NOMO-1 treated with DMSO at 0.1 percent for 48 hours (cell line): ENCODE data around the gene CHMP3.

Experiments used
- DNase-seq: peaks from one replicate; lab custom pipeline; 2025; ENCODE audit not compliant: unreplicated experiment; lab: John Stamatoyannopoulos, UW

The CHMP3 gene

GRCh38 chr2:86471637-86472036 is 91.6 kb downstream of the CHMP3 start:
- no peak for DNase-seq

GRCh38 chr2:86470890-86471289 is 92.4 kb downstream of the CHMP3 start:
- DNase-seq: no peak

GRCh38 chr2:86468162-86469033 is 94.8 kb downstream of the CHMP3 start:
- no peak for DNase-seq

- no peak for DNase-seq
Measured at GRCh38 chr2:86466306-86466705, 96.9 kb downstream of the CHMP3 start.

- DNase-seq: no peak
Measured at GRCh38 chr2:86464652-86465051, 98.6 kb downstream of the CHMP3 start.

GRCh38 chr2:86461042-86461743 is 102.0 kb downstream of the CHMP3 start:
- DNase-seq: no peak

- DNase-seq: no peak
Measured at GRCh38 chr2:86455181-86455580, 108.1 kb downstream of the CHMP3 start.

- no peak for DNase-seq
Measured at GRCh38 chr2:86454238-86454637, 109.0 kb downstream of the CHMP3 start.

GRCh38 chr2:86453836-86454235 is 109.4 kb downstream of the CHMP3 start:
- DNase-seq: no peak
